Measurements from ENCODE around the gene TSPO2.

The TSPO2 gene

GRCh38 chr6:41036186-41036585, 6.1 kb upstream of the TSPO2 start:
- DNase-seq (ENCODE audit: low read depth): no peak
- no peak for TF ChIP-seq CTCF (conservative IDR thresholded peaks at IDR 0.05; ENCODE audit: low read length)
- no peak overlapping the region for H3K4me3 ChIP-seq (ENCODE audit: low read length)

GRCh38 chr6:41036601-41037000, 5.7 kb upstream of the TSPO2 start:
- no peak for DNase-seq (ENCODE audit: low read depth)
- TF ChIP-seq CTCF (conservative IDR thresholded peaks at IDR 0.05; ENCODE audit: low read length): no peak

GRCh38 chr6:41037107-41037900, 5.0 kb upstream of the TSPO2 start:
- H3K4me3 ChIP-seq (ENCODE audit: low read length): no peak overlapping the region
- TF ChIP-seq CTCF (conservative IDR thresholded peaks at IDR 0.05; ENCODE audit: low read length): no peak
- DNase-seq (ENCODE audit: low read depth): no peak

More at GRCh38 chr6:41036601-41037000, 5.7 kb upstream of the TSPO2 start:
- H3K4me3 ChIP-seq (ENCODE audit: low read length): no peak overlapping the region

GRCh38 chr6:41038205-41038604, 4.1 kb upstream of the TSPO2 start:
- no peak overlapping the region for H3K4me3 ChIP-seq (ENCODE audit: low read length)
- no peak for DNase-seq (ENCODE audit: low read depth)
- TF ChIP-seq CTCF (conservative IDR thresholded peaks at IDR 0.05; ENCODE audit: low read length): no peak

- H3K4me3 ChIP-seq (ENCODE audit: low read length): no peak within 1 kb of the TSS
- peak; percentile 69 for TF ChIP-seq CTCF (conservative IDR thresholded peaks at IDR 0.05; ENCODE audit: low read length)
- peak; percentile 15 for DNase-seq (ENCODE audit: low read depth)
Measured at GRCh38 chr6:41039060-41039998, 2.9 kb upstream of the TSPO2 start, which contains the start of gene UNC5CL. UNC5CL (minus strand) TSS chr6:41039221; CDS start chr6:41035074, 4,147 bp downstream.

- no peak for DNase-seq (ENCODE audit: low read depth)
- no peak for TF ChIP-seq CTCF (conservative IDR thresholded peaks at IDR 0.05; ENCODE audit: low read length)
- H3K4me3 ChIP-seq (ENCODE audit: low read length): no peak overlapping the region
Measured at GRCh38 chr6:41040101-41040939, 1.9 kb upstream of the TSPO2 start.

All from AG10803 (cell line).